Measurements from ENCODE around the gene ANKS1A. TPM values are rescaled to one million over a fixed set of nuclear protein-coding genes. Genes with fewer than 3 reads are reported as not detected.

ANKS1A gene
- polyA plus RNA-seq, 1 of the 3 experiments (the other 2 are of a cell fraction): 7.6 TPM

DNA sequence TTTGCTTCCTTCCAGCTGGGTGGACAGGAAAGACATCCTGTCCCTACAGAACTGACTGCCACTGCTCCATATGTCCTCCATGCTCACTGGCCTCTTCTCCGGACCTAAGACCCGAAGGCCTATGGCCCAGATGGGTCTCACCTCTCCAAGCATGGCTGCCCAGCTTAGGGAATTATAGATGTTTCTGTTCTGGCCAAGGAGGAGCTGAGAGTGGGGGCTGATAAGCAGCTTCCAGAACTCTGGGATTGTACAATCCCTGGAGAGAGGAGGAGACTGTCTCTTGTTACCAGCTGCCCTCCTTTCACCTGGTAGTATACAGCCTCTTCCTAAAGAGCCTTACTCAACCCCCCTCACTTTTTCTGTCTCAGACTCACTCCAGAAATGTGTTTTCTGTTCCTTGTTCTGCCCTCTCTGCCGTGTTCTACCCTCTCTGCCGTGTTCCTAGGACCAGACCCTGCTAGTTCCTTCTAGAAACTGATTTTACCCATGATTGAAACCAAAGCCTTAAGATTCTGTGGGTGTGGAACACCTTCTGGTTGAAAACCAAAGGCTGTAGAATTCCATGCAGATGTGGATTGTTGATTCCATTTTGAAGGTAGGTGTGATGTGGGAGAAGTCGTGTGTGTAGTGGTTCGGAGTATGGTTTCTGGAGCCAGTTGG is 28.7 kb downstream of the ANKS1A start:
- H3K9me2 ChIP-seq: no peaks in the 10 kb centered on the region
- H2AFZ ChIP-seq (ENCODE audit: low read depth): no peak overlapping the region
- H3F3A ChIP-seq (replicated peaks; ENCODE audit: insufficient read depth): peaks cover 14% of the 10 kb centered on the region
- TF ChIP-seq MXI1 (IDR thresholded peaks at IDR 0.05; ENCODE audit: low read depth, low read length): no peak
- no peak for TF ChIP-seq FOXJ3 (CRISPR knock-in tag; IDR thresholded peaks at IDR 0.05)
- no peak for TF ChIP-seq PBX3 (IDR thresholded peaks at IDR 0.05)
- no peak for TF ChIP-seq SIN3A (IDR thresholded peaks at IDR 0.05; ENCODE audit: borderline replicate concordance, low read depth, low read length)
- no peak for TF ChIP-seq EP300 (IDR thresholded peaks at IDR 0.05; ENCODE audit: borderline replicate concordance in 1 of 2, low read depth in 1 of 2, low read length in 1 of 2)
- TF ChIP-seq ZBTB33 (IDR thresholded peaks at IDR 0.05; ENCODE audit: borderline replicate concordance, low read depth): no peak
- TF ChIP-seq CHD2 (IDR thresholded peaks at IDR 0.05; ENCODE audit: low read length, partially characterized antibody): no peak
- TF ChIP-seq JUND (IDR thresholded peaks at IDR 0.05): no peak
- no peak for TF ChIP-seq TAF1 (IDR thresholded peaks at IDR 0.05; ENCODE audit: borderline replicate concordance, low read depth, low read length)
- no peak for TF ChIP-seq TCF12 (IDR thresholded peaks at IDR 0.05)
- TF ChIP-seq FOXM1 (IDR thresholded peaks at IDR 0.05; ENCODE audit: low read depth): no peak
- TF ChIP-seq, protein P1, sequence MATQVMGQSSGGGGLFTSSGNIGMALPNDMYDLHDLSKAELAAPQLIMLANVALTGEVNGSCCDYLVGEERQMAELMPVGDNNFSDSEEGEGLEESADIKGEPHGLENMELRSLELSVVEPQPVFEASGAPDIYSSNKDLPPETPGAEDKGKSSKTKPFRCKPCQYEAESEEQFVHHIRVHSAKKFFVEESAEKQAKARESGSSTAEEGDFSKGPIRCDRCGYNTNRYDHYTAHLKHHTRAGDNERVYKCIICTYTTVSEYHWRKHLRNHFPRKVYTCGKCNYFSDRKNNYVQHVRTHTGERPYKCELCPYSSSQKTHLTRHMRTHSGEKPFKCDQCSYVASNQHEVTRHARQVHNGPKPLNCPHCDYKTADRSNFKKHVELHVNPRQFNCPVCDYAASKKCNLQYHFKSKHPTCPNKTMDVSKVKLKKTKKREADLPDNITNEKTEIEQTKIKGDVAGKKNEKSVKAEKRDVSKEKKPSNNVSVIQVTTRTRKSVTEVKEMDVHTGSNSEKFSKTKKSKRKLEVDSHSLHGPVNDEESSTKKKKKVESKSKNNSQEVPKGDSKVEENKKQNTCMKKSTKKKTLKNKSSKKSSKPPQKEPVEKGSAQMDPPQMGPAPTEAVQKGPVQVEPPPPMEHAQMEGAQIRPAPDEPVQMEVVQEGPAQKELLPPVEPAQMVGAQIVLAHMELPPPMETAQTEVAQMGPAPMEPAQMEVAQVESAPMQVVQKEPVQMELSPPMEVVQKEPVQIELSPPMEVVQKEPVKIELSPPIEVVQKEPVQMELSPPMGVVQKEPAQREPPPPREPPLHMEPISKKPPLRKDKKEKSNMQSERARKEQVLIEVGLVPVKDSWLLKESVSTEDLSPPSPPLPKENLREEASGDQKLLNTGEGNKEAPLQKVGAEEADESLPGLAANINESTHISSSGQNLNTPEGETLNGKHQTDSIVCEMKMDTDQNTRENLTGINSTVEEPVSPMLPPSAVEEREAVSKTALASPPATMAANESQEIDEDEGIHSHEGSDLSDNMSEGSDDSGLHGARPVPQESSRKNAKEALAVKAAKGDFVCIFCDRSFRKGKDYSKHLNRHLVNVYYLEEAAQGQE (IDR thresholded peaks at IDR 0.05; ENCODE audit: low read depth, low read length): no peak
- TF ChIP-seq TEAD4 (IDR thresholded peaks at IDR 0.05; ENCODE audit: borderline replicate concordance, insufficient read depth): no peak
- no peaks in the 10 kb centered on the region for H3K27me3 ChIP-seq (ENCODE audit: insufficient read depth)
- peaks cover 8% of the 10 kb centered on the region for H4K20me1 ChIP-seq (ENCODE audit: insufficient read depth)
- no peak overlapping the region for H3K4me3 ChIP-seq (ENCODE audit: low read depth in 2 of 2, low read length in 1 of 2)
- no peak overlapping the region for H3K27ac ChIP-seq (ENCODE audit: low read depth in 2 of 2, low read length in 1 of 2)
- no peaks in the 10 kb centered on the region for H3K9me3 ChIP-seq
- peaks cover 0 to 14% of the 10 kb centered on the region in 2 experiments; a peak in 1 of 4 replicates for H3K4me1 ChIP-seq (ENCODE audit: control insufficient read depth in 1 of 2, insufficient read depth in 2 of 2, low read depth in 1 of 2, low read length in 1 of 2)
- H3K79me2 ChIP-seq (ENCODE audit: insufficient read depth): peaks cover 18% of the 10 kb centered on the region; the same call in 1 of the 2 replicates
- H3K4me2 ChIP-seq: no peak overlapping the region
- no peak for DNase-seq
- WGBS (ENCODE audit: low lambda C conversion rate): 97% methylated on average over 6 of the region's 6 CpGs
- H3K9ac ChIP-seq: no peak overlapping the region
- CTCF ChIA-PET: interaction anchor here (0.7 kb wide), 1 partner anchor 51 kb away, joined by 3 read pairs; no protein-coding TSS in a partner anchor
- POLR2A ChIA-PET: no interaction called here
- no peaks in the 10 kb centered on the region for H3K36me3 ChIP-seq (replicated peaks in 1 of 2; ENCODE audit: control insufficient read depth in 1 of 2, insufficient read depth in 2 of 2, low read length in 1 of 2)
